ENCODE measurements around the gene SPRYD7.

The SPRYD7 gene

DNA sequence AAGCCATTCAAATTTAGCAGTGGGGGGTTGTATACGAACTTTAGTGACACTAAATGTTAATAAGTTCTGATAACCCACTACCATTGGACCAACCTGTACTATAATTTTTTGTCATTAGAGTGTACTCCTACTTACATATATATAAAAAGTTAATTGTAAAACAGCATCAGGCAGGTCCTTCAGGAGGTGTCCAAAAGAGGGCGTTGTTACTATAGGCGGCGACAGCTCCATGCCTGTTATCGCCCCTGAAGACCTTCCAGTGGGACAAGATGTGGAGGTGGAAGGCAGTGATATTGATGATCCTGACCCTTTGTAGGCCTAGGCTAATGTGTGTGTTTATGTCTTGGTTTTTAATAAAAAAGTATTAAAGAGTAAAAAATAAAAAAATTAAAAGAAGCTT, 27.5 kb downstream of the SPRYD7 start:
- no peak for DNase-seq (ENCODE audit: extremely low read depth, insufficient read length)
- Histone ChIP-seq H3K27me3 (replicated peaks; ENCODE audit: control insufficient read depth, insufficient read depth, low read length) (no peaks in the 10 kb centered on the region), H3K36me3 (ENCODE audit: control insufficient read depth, insufficient read depth, low read length) (no peaks in the 10 kb centered on the region), H3K4me3 (replicated peaks; ENCODE audit: low read depth, low read length) (no peak overlapping the region)
- TF ChIP-seq CTCF (IDR thresholded peaks at IDR 0.05; ENCODE audit: insufficient read depth, low read length, poor library complexity, severe bottlenecking), result peak; percentile 5

DNA sequence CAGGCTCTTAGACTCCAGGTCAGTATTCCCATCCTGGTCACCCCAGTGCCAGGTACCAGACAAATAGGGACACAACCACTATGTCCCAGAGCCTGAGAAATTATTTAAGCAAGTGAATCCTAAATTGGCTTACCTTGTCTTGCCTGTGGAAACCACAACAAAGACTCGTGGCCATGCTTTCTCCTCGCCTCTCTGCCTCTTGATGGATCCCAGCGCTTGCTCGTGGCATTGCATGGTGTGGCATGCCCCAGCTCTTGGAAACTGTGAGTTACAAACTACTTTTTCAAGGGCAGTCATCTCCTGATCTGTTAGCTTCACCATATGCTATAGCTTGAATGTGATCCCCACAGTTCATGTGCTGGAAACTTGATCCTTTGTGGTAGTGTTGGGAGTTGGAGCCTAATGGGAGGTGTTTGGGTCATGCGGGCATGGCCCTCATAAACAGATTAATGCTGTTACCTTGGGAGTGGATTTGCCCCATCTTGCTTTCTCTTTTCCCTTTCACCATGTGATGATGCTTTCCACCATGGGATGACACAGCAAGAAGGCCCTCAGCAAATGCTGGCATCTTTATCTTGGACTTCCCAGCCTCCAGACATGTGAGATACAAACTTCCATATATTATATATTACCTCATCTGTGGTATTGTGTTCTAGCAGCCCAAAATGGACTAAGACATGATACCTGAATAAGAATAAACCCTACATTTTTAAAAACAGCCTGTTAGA, 31.2 kb downstream of the SPRYD7 start:
- H3K27me3 ChIP-seq (replicated peaks; ENCODE audit: control insufficient read depth, insufficient read depth, low read length), result no peaks in the 10 kb centered on the region
- no peaks in the 10 kb centered on the region for H3K36me3 ChIP-seq (ENCODE audit: control insufficient read depth, insufficient read depth, low read length)
- no peak overlapping the region for H3K4me3 ChIP-seq (replicated peaks; ENCODE audit: low read depth, low read length)
- no peak for TF ChIP-seq CTCF (IDR thresholded peaks at IDR 0.05; ENCODE audit: insufficient read depth, low read length, poor library complexity, severe bottlenecking)
- no peak for DNase-seq (ENCODE audit: extremely low read depth, insufficient read length)

- Histone ChIP-seq H3K4me3 (replicated peaks; ENCODE audit: low read depth, low read length) (no peak overlapping the region), H3K36me3 (ENCODE audit: control insufficient read depth, insufficient read depth, low read length) (no peaks in the 10 kb centered on the region), H3K27me3 (replicated peaks; ENCODE audit: control insufficient read depth, insufficient read depth, low read length) (no peaks in the 10 kb centered on the region)
- no peak for DNase-seq (ENCODE audit: extremely low read depth, insufficient read length)
- no peak for TF ChIP-seq CTCF (IDR thresholded peaks at IDR 0.05; ENCODE audit: insufficient read depth, low read length, poor library complexity, severe bottlenecking)
Measured at GRCh38 chr13:49898792-49899191, 37.3 kb downstream of the SPRYD7 start.

DNA sequence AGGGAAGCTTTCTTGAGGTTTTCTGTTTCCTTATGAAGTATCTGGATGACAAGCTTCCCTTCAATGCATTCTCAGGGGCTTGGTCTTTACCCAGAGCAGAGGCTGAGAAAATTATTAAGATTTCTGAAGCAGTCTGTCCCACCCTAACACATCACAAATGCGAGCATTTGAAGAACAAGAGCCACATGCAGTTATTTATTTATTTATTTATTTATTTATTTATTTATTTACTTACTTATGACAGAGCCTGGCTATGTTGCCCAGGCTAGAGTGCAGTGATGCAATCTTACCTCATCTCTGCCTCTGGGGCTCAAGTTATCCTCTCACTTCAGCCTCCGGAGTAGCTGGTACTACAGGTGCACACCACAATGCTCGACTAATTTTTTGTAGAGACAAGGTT, 38.4 kb downstream of the SPRYD7 start:
- DNase-seq (ENCODE audit: extremely low read depth, insufficient read length), result no peak
- Histone ChIP-seq H3K27me3 (replicated peaks; ENCODE audit: control insufficient read depth, insufficient read depth, low read length) (no peaks in the 10 kb centered on the region), H3K36me3 (ENCODE audit: control insufficient read depth, insufficient read depth, low read length) (no peaks in the 10 kb centered on the region), H3K4me3 (replicated peaks; ENCODE audit: low read depth, low read length) (no peak overlapping the region)
- no peak for TF ChIP-seq CTCF (IDR thresholded peaks at IDR 0.05; ENCODE audit: insufficient read depth, low read length, poor library complexity, severe bottlenecking)

- H3K27me3 ChIP-seq (replicated peaks; ENCODE audit: control insufficient read depth, insufficient read depth, low read length), result no peaks in the 10 kb centered on the region
- no peaks in the 10 kb centered on the region for H3K36me3 ChIP-seq (ENCODE audit: control insufficient read depth, insufficient read depth, low read length)
- TF ChIP-seq CTCF (IDR thresholded peaks at IDR 0.05; ENCODE audit: insufficient read depth, low read length, poor library complexity, severe bottlenecking), result no peak
- DNase-seq (ENCODE audit: extremely low read depth, insufficient read length), result no peak
- H3K4me3 ChIP-seq (replicated peaks; ENCODE audit: low read depth, low read length), result no peak overlapping the region
Measured at GRCh38 chr13:49895826-49896225, 40.3 kb downstream of the SPRYD7 start.

DNA sequence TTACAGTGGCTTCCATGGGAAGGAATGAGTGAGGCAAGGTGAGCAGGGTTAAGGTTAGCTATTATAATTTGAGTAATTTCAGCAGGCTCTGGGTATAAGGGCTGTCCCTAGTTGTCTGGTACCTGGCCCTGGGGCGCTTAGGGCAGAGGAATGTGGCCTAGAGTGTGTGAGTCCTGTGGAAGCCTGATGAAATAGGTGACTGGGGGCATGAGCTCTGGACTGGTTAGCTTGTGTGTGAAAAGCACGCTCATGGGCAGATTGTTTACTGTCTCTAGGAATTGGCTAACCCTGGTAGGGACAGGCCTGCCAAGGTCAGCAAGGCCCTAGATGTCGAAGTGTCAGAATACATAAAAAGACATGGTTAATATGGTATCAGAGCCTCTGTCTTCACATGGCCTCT, 42.5 kb downstream of the SPRYD7 start:
- TF ChIP-seq CTCF (IDR thresholded peaks at IDR 0.05; ENCODE audit: insufficient read depth, low read length, poor library complexity, severe bottlenecking), result no peak
- Histone ChIP-seq H3K27me3 (replicated peaks; ENCODE audit: control insufficient read depth, insufficient read depth, low read length) (no peaks in the 10 kb centered on the region), H3K4me3 (replicated peaks; ENCODE audit: low read depth, low read length) (no peak overlapping the region), H3K36me3 (ENCODE audit: control insufficient read depth, insufficient read depth, low read length) (no peaks in the 10 kb centered on the region)
- DNase-seq (ENCODE audit: extremely low read depth, insufficient read length), result no peak
